GM18520 (cell line): ENCODE data around the gene SHC3.

Experiments used
- ATAC-seq: cut with Tn5 transposase; IDR thresholded peaks from one replicate; pipeline ENCODE4 v1.9.1; 2021; ENCODE audit not compliant: unreplicated experiment

Gene SHC3

DNA sequence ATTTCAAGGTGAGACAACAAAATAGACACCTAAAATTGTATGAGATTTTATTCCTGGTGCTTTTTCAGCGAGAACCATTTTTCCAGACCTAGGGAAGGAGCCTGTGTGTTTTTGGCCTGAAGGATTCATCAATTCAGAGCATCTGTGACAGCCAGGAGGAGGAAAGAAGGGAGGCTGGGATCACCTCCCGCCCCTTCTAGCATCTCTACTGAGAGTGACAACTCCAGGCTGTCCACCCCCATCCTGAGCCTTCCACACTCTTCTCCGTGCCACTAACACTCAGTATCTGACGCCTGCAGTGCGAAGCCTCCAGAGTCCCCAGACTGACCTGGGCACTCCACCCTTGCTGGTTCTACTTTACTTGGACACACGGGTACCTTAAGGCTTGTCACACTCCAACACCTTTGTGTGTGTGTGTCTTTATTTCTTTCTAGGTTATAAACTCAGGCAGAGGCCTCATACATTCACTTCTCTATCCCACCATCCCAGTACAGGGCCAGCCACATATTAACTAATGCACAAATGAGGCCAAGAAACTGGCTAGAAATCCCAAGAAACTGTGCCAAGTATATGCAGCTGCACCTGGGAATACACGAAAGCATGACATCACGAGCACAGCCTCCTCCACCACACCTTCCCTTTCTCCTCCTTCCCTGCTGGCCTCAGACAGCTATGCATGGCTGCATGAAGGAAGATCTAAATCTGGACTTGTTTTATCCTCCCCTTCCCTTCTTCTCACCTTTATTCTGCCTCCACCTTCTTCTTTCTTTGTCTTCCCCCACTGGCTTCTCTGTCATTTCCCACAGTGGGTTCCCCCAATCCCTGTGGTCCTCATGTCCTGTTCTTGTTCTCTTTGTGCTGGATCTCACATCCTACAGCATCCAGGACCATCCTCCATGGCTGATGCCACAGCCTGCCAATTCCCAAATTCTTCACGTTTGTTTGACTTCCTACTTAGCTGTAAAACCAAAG is 171.3 kb downstream of the SHC3 start:
- ATAC-seq: no peak

- ATAC-seq: no peak
Measured at GRCh38 chr9:89006267-89006666, 172.4 kb downstream of the SHC3 start.

DNA sequence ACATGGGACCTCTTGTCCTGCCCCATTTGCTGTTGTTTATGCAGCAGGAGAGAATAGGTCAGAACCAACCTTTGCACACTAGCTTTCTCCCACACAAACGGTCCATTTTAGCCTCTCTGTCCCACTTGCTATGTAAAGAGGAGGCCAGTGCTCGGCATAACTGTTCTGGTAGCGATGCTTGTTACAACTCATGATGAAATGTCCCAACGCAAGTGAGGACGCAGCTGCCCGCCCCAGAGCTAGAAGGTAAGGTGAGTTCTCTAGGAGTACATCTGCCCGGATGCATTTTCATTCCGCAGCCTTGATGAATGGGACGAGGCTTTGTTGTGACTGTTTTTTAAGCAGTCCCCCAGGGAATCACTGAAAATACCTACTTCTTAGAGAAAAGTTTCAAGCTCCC is 173.3 kb downstream of the SHC3 start:
- ATAC-seq: no peak

DNA sequence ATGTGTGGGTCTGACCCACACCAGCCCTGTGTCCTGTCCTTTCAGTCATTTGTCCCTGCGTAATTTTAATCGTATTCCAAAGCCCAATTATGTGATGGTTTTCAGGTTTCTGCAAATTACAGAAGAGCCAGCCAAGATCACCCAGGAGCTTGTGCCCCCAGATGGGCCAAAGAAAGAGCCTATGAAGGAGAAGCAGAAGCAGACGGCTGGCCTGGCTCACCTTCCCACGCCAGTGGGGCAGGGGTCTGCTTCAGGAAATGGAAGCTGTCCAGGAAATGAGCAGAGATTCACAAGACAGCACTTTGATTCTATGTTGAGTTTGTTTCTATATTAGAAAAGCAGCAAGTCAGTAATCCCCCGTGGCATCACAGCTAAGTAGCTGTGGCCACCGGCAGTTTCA is 175.6 kb downstream of the SHC3 start:
- ATAC-seq: no peak

GRCh38 chr9:89001917-89002540 is 176.6 kb downstream of the SHC3 start:
- no peak for ATAC-seq

- ATAC-seq: no peak
Measured at GRCh38 chr9:89000973-89001916, 177.4 kb downstream of the SHC3 start.

GRCh38 chr9:89000371-89000781 is 178.2 kb downstream of the SHC3 start:
- no peak for ATAC-seq

GRCh38 chr9:88998911-88999310 is 179.7 kb downstream of the SHC3 start:
- no peak for ATAC-seq

DNA sequence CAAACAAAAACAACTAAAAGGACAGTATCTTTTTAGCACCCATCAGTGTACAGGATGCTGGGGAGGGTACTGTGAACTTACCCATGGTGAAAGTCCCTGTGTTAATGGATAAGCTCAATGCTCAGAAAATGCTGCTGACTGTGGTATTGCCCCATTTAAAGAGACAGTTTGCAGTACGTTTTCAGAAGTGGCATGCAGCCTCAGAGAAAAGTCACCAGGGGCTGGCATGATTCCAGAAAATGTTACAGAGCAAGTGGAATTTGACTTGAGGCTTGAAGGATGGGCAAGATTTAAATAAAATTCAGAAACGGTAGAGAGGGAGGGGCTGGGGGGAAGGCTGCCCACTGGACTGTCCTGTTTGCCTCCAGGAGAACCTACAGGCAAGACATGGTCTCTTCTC is 180.1 kb downstream of the SHC3 start:
- no peak for ATAC-seq

DNA sequence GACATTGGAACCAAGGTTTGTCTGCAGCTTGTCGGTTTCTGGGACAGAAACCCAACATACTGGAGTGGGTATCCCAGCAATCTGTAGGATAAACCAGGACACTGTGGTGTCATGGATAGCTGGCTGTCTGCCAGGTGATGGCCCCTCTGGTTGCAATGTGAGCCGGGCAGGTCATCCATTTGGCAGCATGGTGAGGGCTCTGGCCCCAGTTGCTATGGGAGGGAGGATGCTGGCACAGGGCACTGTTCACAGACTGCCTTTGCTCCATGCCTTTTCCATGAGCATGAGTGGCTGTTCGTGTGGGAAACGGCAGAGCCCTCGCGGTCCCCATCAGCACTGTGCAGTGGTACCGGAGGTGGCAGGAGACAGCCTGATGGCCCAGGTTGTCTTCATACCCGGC is 181.0 kb downstream of the SHC3 start:
- no peak for ATAC-seq

DNA sequence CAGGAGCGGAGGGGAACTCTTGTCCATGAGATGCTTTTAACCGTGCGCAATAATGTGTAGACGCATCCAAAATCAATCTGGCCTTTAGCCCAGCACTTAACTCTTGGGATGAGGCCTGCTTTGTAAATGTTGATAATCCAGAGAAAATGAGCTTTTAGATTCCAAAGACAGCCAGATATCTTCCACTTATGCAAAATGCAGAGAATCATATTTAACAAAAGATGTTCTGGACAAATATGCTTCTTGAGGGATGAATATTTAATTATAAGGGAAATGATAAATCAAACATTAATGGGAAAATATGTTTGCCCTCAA is 181.7 kb downstream of the SHC3 start:
- ATAC-seq: no peak

DNA sequence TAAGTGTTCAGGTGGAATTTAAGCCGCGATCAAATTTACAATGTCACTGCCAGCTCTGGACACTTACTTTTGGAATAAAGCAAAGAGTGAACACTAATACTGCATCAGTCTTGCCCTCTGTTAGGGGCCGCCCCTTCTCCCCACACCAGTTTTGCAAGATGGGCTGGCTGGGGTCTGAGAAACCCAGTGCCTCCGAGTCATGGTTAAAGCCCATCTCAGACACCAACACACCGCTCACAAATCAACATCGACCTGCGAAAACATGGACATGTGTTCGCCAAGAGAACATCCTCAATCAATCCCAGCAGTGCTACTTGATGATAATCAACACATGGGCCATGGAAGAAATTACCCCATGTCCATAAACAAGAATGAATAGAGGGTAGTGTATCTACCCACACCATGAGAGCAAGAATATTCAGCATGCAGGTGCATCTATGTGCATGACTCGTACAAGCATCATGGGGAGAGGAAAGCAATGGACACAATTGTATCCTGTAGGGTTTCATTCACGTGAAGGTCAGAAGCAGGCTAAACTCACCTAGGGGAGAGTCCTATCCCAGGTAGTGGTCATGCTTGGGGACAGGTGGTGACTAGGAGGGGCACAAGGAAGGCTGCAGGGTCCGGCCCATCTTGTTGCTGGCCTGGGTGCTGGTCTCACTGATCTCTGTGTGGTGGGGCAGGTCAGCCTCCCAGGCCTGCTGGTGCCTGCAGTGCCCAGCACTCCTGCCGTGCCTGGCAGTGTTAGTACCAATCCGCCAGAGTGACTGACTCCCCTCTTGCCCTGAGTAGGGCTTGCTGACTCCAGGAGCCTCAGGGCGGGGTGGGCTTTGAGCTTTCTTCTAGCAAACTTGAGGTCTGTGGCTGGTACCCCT is 182.3 kb downstream of the SHC3 start:
- ATAC-seq: no peak

GRCh38 chr9:88995627-88996026 is 183.0 kb downstream of the SHC3 start:
- ATAC-seq: no peak

DNA sequence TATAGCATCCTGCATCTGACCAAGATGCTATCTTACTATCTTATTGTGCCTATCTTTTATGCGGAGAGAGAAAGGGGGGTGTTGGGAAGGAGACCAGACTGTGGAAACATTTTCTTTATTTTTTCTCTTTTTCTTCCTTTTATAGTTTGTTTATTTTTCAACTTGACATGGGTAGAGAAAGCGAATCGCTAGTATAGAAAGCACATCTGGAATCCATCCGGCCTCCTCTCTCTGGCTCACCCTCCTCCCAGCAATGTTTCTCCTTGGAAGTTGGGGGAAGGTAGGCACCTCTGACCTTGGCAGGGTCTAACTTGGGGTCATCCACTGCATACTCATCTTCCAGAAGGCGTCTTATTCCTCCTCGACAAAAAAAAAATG is 183.4 kb downstream of the SHC3 start:
- no peak for ATAC-seq

GRCh38 chr9:88994469-88995199 is 184.0 kb downstream of the SHC3 start:
- ATAC-seq: no peak

DNA sequence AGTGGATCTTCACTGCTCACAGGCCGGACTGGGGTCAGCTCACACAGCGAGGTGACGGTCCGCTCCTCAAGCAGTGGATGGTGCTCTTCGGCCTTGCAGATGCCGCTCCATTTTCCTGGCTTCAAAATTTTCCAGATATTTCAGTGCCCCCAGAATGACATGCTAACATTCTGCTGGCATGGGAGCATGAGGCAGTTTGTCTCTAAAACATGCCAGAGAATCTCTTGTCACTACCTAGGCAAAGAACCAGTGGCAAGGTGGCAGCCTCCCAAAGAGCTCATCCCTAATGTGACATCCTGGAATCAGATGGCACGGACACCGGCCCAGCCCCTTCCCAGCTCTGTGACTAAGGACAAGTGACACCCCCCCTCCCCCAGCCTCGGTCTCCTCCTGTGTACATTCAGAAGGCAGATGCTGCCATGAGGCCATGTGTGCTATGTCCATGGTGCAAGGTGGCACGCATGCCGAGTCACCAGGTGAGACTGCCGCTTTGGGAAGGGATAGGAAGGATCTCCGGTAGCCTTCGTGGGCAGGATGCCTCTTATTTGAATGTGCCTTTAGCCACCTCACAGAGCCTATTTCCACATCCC is 184.7 kb downstream of the SHC3 start:
- no peak for ATAC-seq

DNA sequence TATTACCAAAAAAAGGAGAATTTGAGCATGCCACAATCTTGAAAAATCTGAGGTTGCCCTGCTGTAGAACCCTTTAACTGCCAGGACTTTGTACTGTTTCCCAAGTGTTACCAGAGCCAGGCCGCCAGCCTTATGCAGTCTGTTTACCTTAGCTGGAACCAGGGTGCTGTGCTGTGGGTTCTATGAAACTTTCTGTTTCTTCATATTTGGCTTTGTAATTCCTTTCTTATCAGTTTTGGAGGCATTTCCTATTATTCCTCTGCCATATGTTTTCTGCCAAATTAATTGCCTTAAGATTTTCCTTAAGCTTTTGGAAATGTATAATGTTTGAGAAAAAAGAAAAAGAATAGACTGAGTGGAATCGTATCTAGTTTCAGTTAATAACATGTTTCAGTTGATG is 185.3 kb downstream of the SHC3 start:
- ATAC-seq: no peak

DNA sequence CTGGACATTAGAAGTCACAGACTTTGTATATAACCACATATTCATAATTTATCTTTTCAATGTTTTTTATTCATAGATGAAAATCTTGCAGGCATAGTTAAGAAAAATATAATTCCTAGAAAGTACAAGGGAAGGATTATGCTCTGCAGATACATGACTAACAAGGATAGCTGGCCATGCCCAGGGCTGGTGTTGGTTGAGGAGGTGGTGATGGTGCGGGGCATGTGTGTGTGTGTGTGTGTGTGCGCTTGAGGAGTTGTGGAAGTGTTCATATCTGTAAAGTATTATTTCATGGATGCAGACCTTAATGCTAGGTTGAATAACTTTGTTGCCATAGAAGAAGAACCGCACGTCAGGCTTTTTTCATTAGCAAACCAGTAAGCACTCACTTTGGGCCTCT is 186.1 kb downstream of the SHC3 start:
- no peak for ATAC-seq
